A673 (cell line): Measurements from ENCODE around the gene TMEM130. TPM values are rescaled to one million over a fixed set of nuclear protein-coding genes. Genes with fewer than 3 reads are reported as not detected.
A peak's percentile ranks its signal among the peaks of the same experiment; 100 is the strongest.

Source experiments
- BruUV-seq: library from RNA; stranded (reverse); fragments of 400-500 nt; replicated peaks from 2 replicates; lab custom pipeline; 2021; lab: Mats Ljungman, UMichigan
- CTCF ChIA-PET: fragments of 300-600 bp; sonication (Branson Sonifier 250); formaldehyde crosslinking; loops from one replicate; lab custom pipeline; 2022; ENCODE audit warnings: antibody characterized with exemption; lab: Charles Lee
- POLR2A ChIA-PET: fragments of 300-600 bp; sonication (Branson Sonifier 250); formaldehyde crosslinking; loops from one replicate; lab custom pipeline; 2022; ENCODE audit warnings: antibody characterized with exemption; ENCODE audit not compliant: low non-redundant PET; lab: Charles Lee
- DNase-seq: peaks from one replicate; pipeline ENCODE4 v3.0.0-alpha.2; 2015; ENCODE audit warnings: low spot score
- H3K27ac ChIP-seq: fragments of 200-600 bp; sonication (generic); 2 replicates; pipeline ENCODE4 v1.5.1; 2016; ENCODE audit warnings: mixed run types, low read depth, mild to moderate bottlenecking, mixed read lengths, antibody characterized with exemption, low read length; ENCODE audit not compliant: poor library complexity, severe bottlenecking
- H3K27me3 ChIP-seq: fragments of 200-600 bp; sonication (generic); replicated peaks from 2 replicates; pipeline ENCODE4 v1.6.1; 2017; ENCODE audit warnings: mixed run types, low read depth, mild to moderate bottlenecking, mixed read lengths, antibody characterized with exemption, low read length; ENCODE audit not compliant: insufficient read depth, poor library complexity
- H3K36me3 ChIP-seq: fragments of 200-600 bp; sonication (generic); 2 replicates; pipeline ENCODE4 v1.6.1; 2016; ENCODE audit warnings: mixed run types, mild to moderate bottlenecking, mixed read lengths, antibody characterized with exemption, low read length; ENCODE audit not compliant: insufficient read depth, poor library complexity, severe bottlenecking
- H3K4me1 ChIP-seq: fragments of 200-600 bp; sonication (generic); 2 replicates; pipeline ENCODE4 v1.6.1; 2017; ENCODE audit warnings: mixed run types, mild to moderate bottlenecking, mixed read lengths, antibody characterized with exemption, low read length; ENCODE audit not compliant: insufficient read depth, poor library complexity, severe bottlenecking
- H3K4me3 ChIP-seq: fragments of 200-600 bp; sonication (generic); 2 replicates; pipeline ENCODE4 v1.5.1; 2016; ENCODE audit warnings: low read depth, mixed run types, mild to moderate bottlenecking, mixed read lengths, low read length; ENCODE audit not compliant: poor library complexity, severe bottlenecking
- H3K9me3 ChIP-seq: fragments of 200-600 bp; sonication (generic); 2 replicates; pipeline ENCODE4 v1.6.1; 2016; ENCODE audit warnings: mixed run types, low read depth, mild to moderate bottlenecking, mixed read lengths, antibody characterized with exemption, low read length; ENCODE audit not compliant: poor library complexity, severe bottlenecking
- CTCF ChIP-seq: fragments of 300-800, 200-600 bp; sonication (generic); conservative IDR thresholded peaks from 2 replicates; pipeline ENCODE4 v1.5.1; 2017; ENCODE audit warnings: low read depth, mild to moderate bottlenecking, antibody characterized with exemption, low read length, moderate library complexity, mixed read lengths
- EZH2 ChIP-seq: fragments of 200-600 bp; sonication (generic); IDR thresholded peaks from 2 replicates; pipeline ENCODE4 v1.6.1; 2017; ENCODE audit warnings: borderline replicate concordance, low read depth, mild to moderate bottlenecking, mixed read lengths, antibody characterized with exemption, low read length; ENCODE audit not compliant: poor library complexity, severe bottlenecking
- intact Hi-C: fragments of 100-400 bp; cut with micrococcal nuclease; formaldehyde crosslinking; loops from one replicate; pipeline ENCODE4 v1.10.0; 2022; ENCODE audit not compliant: unreplicated experiment
- microRNA-seq: library from miRNA; unstranded; fragments of <30 nt; microRNA quantifications from one replicate; pipeline ENCODE4 v1.2.0, GENCODE V29; 2021
- total RNA-seq: library from RNA; stranded (reverse); gene quantifications from 2 replicates; pipeline ENCODE4 v1.2.3, GENCODE V29; 2021

TMEM130 gene
- total RNA-seq, 1 experiment from 2014 or later = not detected

DNA sequence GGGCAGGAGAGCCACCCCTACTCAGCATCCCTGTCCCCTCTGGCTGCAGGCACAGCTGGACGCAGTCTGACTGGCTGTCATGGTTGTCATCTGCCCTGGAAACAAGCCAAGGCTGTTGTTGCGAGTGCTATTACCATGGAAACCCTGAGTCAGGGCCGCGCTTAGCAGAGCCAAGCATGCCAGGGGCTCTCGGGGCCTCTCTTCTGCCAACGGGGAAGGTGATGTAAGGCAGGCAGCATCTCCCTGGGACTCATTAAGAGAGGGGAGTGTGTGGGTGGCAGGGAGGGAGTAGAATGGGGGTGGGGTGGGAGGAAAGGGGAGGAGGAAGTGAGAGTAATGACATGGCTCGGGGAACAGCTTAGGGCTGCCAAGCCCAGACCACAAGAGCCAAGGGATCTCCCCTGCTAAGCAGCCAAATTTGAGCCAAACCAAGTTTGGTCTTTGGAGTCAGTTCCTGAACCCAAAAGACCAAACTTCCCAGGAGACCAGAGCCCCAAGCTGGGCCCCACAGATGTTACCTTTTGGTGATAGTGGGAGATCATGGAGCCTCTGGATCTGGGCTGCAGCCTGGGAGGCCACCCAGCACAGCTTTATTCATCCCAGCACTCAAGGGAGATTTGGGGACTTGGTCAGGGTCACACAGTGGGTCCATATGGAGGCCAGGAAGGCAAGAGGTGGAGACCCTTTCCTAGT, 67.6 kb downstream of the TMEM130 start:
- peaks cover 21% of the 10 kb centered on the region for H3K4me1 ChIP-seq
- intact Hi-C loops = no loop called here
- no peak overlapping the region for H3K27ac ChIP-seq
- H3K27me3 ChIP-seq = no peaks in the 10 kb centered on the region
- no peaks in the 10 kb centered on the region for H3K36me3 ChIP-seq
- BruUV-seq = no TSS peak
- TF ChIP-seq CTCF = no peak
- TF ChIP-seq EZH2 = no peak
- ChIA-PET POLR2A (no interaction called here), CTCF (no interaction called here)
- DNase-seq = peak; percentile 91
- peaks cover 16% of the 10 kb centered on the region for H3K9me3 ChIP-seq
- no peak overlapping the region for H3K4me3 ChIP-seq

- no peak for TF ChIP-seq CTCF
- TF ChIP-seq EZH2 = no peak
- Histone ChIP-seq H3K4me1 (peaks cover 23% of the 10 kb centered on the region), H3K36me3 (no peaks in the 10 kb centered on the region), H3K27me3 (no peaks in the 10 kb centered on the region), H3K4me3 (no peak overlapping the region), H3K27ac (no peak overlapping the region), H3K9me3 (peaks cover 16% of the 10 kb centered on the region)
- no peak for DNase-seq
- no TSS peak for BruUV-seq
- CTCF ChIA-PET = no interaction called here
- POLR2A ChIA-PET = interaction anchor here (0.6 kb wide), 1 partner anchor 43 kb away, joined by 4 read pairs; no protein-coding TSS in a partner anchor
- intact Hi-C loops = no loop called here
Measured at GRCh38 chr7:98800996-98801395, 68.8 kb downstream of the TMEM130 start.

DNA sequence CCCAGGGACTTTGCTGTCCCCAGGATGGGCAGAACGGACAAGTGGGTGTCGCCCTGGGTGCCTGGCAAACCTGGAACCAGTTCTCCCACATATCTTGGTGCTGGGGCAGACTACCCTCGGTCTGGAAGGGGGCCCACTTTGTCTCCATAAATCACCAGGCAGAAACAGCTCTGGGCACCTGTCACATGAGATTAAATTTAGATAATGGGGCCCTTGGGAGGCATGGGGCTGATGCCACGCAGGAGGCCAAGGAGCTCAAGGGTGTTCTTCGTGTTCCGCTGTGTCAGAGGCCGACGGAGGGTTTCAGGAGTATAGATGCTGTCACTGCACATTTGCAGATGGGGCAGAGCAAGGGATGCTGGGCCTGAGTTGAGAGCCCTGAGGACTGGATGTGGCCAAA, 72.7 kb downstream of the TMEM130 start:
- no TSS peak for BruUV-seq

More for the DNA sequence above, 72.7 kb downstream of the TMEM130 start:
- no peak for TF ChIP-seq EZH2
- TF ChIP-seq CTCF = no peak
- H3K27me3 ChIP-seq = no peaks in the 10 kb centered on the region
- peaks cover 20% of the 10 kb centered on the region for H3K4me1 ChIP-seq
- H3K9me3 ChIP-seq = peaks cover 16% of the 10 kb centered on the region
- intact Hi-C loops = no loop called here
- POLR2A ChIA-PET = interaction anchor here (0.6 kb wide), 1 partner anchor 8 kb away, joined by 5 read pairs; no protein-coding TSS in a partner anchor
- CTCF ChIA-PET = interaction anchor here (0.8 kb wide), 1 partner anchor 35 kb away, joined by 3 read pairs; no protein-coding TSS in a partner anchor
- H3K4me3 ChIP-seq = no peak overlapping the region
- no peak overlapping the region for H3K27ac ChIP-seq
- no peak for DNase-seq
- H3K36me3 ChIP-seq = no peaks in the 10 kb centered on the region

Small RNAs within 50 kb of the gene (microRNA-seq; reads per million reads assigned to microRNA genes)
- gene MIR3609 = 3.2 reads per million, percentile 7 among the genes with 10 or more reads in this experiment

Other genes with a start within 250 kb of the TMEM130 start
- 48.3 and 50.2 TPM in 2 replicates for gene TRRAP, start 8.5 kb upstream of the TMEM130 start, total RNA-seq